GM23338 (cell line): ENCODE measurements around the gene CITED1. TPM values are rescaled to one million over a fixed set of nuclear protein-coding genes. Genes with fewer than 3 reads are reported as not detected.
A peak's percentile ranks its signal among the peaks of the same experiment; 100 is the strongest.

Experiments
- ATAC-seq: fragments of 200-7000 bp; cut with Tn5 transposase; 3 replicates; pipeline ENCODE4 v1.9.1; 2020
- DNase-seq: peaks from one replicate; pipeline ENCODE4 v3.0.0-alpha.2; 2015; ENCODE audit warnings: low spot score
- H2AFZ ChIP-seq: fragments of 200-600 bp; sonication (generic); 2 replicates; pipeline ENCODE4 v1.8.0; 2016; ENCODE audit warnings: antibody characterized with exemption, mild to moderate bottlenecking, moderate library complexity
- H3F3A ChIP-seq: fragments of 200-600 bp; sonication (generic); replicated peaks from 2 replicates; pipeline ENCODE4 v1.8.0; 2017; ENCODE audit warnings: antibody characterized with exemption, mixed run types, low read depth
- H3K27ac ChIP-seq: fragments of 200-600 bp; sonication (generic); 2 replicates; pipeline ENCODE4 v1.6.1; 2016; ENCODE audit warnings: low read depth
- H3K27me3 ChIP-seq: fragments of 200-600 bp; sonication (generic); 2 replicates; pipeline ENCODE4 v1.8.0; 2016; ENCODE audit warnings: mild to moderate bottlenecking, mixed run types, moderate library complexity; ENCODE audit not compliant: insufficient read depth
- H3K36me3 ChIP-seq: fragments of 200-600 bp; sonication (generic); 2 replicates; pipeline ENCODE4 v1.8.0; 2016; ENCODE audit warnings: mild to moderate bottlenecking; ENCODE audit not compliant: insufficient read depth
- H3K4me1 ChIP-seq: fragments of 200-600 bp; sonication (generic); 2 replicates; pipeline ENCODE4 v1.8.0; 2016; ENCODE audit warnings: mild to moderate bottlenecking, moderate library complexity; ENCODE audit not compliant: insufficient read depth
- H3K4me2 ChIP-seq: fragments of 200-600 bp; sonication (generic); 2 replicates; pipeline ENCODE4 v1.7.1; 2017; ENCODE audit warnings: mixed run types
- H3K4me3 ChIP-seq: fragments of 200-600 bp; sonication (generic); 2 replicates; pipeline ENCODE4 v1.6.1; 2016; ENCODE audit warnings: mixed run types
- H3K79me2 ChIP-seq: fragments of 200-600 bp; sonication (generic); replicated peaks from 2 replicates; pipeline ENCODE4 v1.8.0; 2017; ENCODE audit warnings: mild to moderate bottlenecking; ENCODE audit not compliant: insufficient read depth
- H3K9me2 ChIP-seq: fragments of 200-600 bp; sonication (generic); 2 replicates; pipeline ENCODE4 v1.8.0; 2017; ENCODE audit not compliant: insufficient read depth
- H4K20me1 ChIP-seq: fragments of 200-600 bp; sonication (generic); replicated peaks from 2 replicates; pipeline ENCODE4 v1.8.0; 2017; ENCODE audit warnings: mild to moderate bottlenecking; ENCODE audit not compliant: insufficient read depth
- H3K27ac Mint-ChIP-seq: 2 replicates; pipeline ENCODE4 v1.8.0; 2020; ENCODE audit warnings: inconsistent platforms, mild to moderate bottlenecking, moderate library complexity, mixed read lengths
- H3K27me3 Mint-ChIP-seq: 3 replicates; pipeline ENCODE4 v1.8.0; 2022; ENCODE audit warnings: low read depth, mild to moderate bottlenecking, moderate library complexity, mixed read lengths, inconsistent platforms; ENCODE audit not compliant: insufficient read depth, poor library complexity
- H3K36me3 Mint-ChIP-seq: 3 replicates; pipeline ENCODE4 v1.8.0; 2021; ENCODE audit warnings: low read depth, mild to moderate bottlenecking, inconsistent platforms, moderate library complexity, mixed read lengths
- H3K4me1 Mint-ChIP-seq: 3 replicates; pipeline ENCODE4 v1.8.0; 2020; ENCODE audit warnings: mild to moderate bottlenecking, inconsistent platforms, mixed read lengths
- H3K4me3 Mint-ChIP-seq: 3 replicates; pipeline ENCODE4 v1.8.0; 2021; ENCODE audit warnings: moderate library complexity, mild to moderate bottlenecking, inconsistent platforms, mixed read lengths
- H3K9me3 Mint-ChIP-seq: 3 replicates; pipeline ENCODE4 v1.8.0; 2020; ENCODE audit warnings: moderate library complexity, mild to moderate bottlenecking, inconsistent platforms, mixed read lengths
- CREB1 ChIP-seq: fragments of 250-450 bp; sonication (Bioruptor Pico); IDR thresholded peaks from 2 replicates; pipeline ENCODE4 v1.5.0; 2020; ENCODE audit warnings: low read depth, mild to moderate bottlenecking, moderate library complexity
- EZH2 ChIP-seq: fragments of 200-600 bp; sonication (generic); IDR thresholded peaks from one replicate; pipeline ENCODE4 v1.8.0; 2017; ENCODE audit warnings: antibody characterized with exemption, mild to moderate bottlenecking, low read depth; ENCODE audit not compliant: unreplicated experiment
- EZH2phosphoT487 ChIP-seq: fragments of 200-600 bp; sonication (generic); IDR thresholded peaks from one replicate; pipeline ENCODE4 v1.8.1; 2018; ENCODE audit warnings: antibody characterized with exemption; ENCODE audit not compliant: unreplicated experiment
- NANOG ChIP-seq: IDR thresholded peaks from 2 replicates; pipeline ENCODE4 v1.6.1; 2016; ENCODE audit warnings: antibody characterized with exemption, borderline replicate concordance
- POLR2AphosphoS5 ChIP-seq: IDR thresholded peaks from 2 replicates; pipeline ENCODE4 v1.6.1; 2016; ENCODE audit warnings: antibody characterized with exemption, low read depth
- REST ChIP-seq: IDR thresholded peaks from one replicate; pipeline ENCODE4 v1.6.1; 2018; ENCODE audit warnings: antibody characterized with exemption; ENCODE audit not compliant: unreplicated experiment
- ZNF114 ChIP-seq: fragments of 250-450 bp; sonication (Bioruptor Pico); IDR thresholded peaks from 2 replicates; pipeline ENCODE4 v1.5.0; 2020; ENCODE audit warnings: mild to moderate bottlenecking, moderate library complexity
- polyA plus RNA-seq: library from polyadenylated mRNA; unstranded; fragments of >200 nt; fragmentation: Nextera tagmentation; extraction: Ambion mirVana; gene quantifications from 2 replicates; pipeline ENCODE4 v1.2.1, GENCODE V29; 2016
- total RNA-seq: library from RNA; depleted of rRNA; stranded (reverse); fragments of >200 nt; shearing (Covaris generic); gene quantifications from 2 replicates; pipeline ENCODE4 v1.2.3, GENCODE V29; 2014
- TF ChIP-seq, protein P1 (sequence below): IDR thresholded peaks from 2 replicates; pipeline ENCODE4 v1.6.1; 2016; ENCODE audit warnings: antibody characterized with exemption
- TF ChIP-seq, protein P2 (sequence below), 2 experiments: fragments of 200-600 bp in 1 of 2; sonication (generic) in 1 of 2; conservative IDR thresholded peaks; 2 replicates each; pipeline versions ENCODE4 v1.5.1 to v1.6.1; 2016 to 2017; ENCODE audit warnings: antibody characterized with exemption in 2 of 2, low read depth in 2 of 2, mild to moderate bottlenecking in 2 of 2, moderate library complexity in 1 of 2

Gene CITED1
- total and polyA plus RNA-seq, 2 experiments from 2014 or later: 0.45 to 1.1 TPM

DNA sequence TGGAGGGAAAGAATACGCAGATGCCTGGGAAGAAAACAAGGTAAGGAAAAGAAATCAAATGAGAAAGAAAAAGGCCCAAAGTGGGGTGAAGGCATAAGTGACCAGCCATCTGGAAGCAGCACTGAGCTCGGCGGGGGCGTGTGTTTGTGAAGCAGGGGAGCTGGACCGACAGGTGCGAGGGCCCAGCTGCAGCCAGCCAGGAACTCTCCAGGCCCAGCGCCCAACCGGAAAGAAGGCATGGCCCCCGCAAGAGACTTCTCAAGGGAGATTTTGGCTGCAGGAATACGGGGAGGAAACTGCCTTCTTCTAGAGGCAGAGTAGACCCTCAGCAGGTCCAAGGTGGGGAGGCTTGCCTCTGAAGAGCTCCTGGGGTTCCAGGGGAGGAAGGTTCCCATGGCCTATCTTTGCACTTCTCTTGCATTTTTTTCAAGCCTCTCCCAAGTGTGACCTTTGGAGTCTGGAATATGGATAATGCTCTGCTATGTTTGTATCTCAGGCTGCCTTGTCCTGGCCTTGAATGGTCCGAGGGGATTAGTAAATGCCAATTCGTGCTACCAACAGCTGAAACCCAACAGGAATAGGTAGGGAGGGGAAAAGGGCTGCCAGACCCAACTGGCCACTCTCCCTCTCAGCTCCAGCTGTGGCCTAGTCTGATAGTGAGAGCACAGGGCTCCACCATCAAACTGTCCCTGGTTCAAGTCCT lies 10.8 kb upstream of the CITED1 start:
- Mint-ChIP-seq H3K27me3 (peaks cover 18% of the 10 kb centered on the region), H3K4me1 (peaks cover 18% of the 10 kb centered on the region), H3K9me3 (no peaks in the 10 kb centered on the region), H3K4me3 (peak overlapping the region; percentile 44; the same call in 2 of the 3 replicates), H3K27ac (no peak overlapping the region), H3K36me3 (no peaks in the 10 kb centered on the region)
- DNase-seq: peak; percentile 40
- peak; percentile 77 for ATAC-seq
- no peak overlapping the region for H3K27ac ChIP-seq
- H3K36me3 ChIP-seq: no peaks in the 10 kb centered on the region
- peak overlapping the region; percentile 53; the same call in 1 of the 2 replicates for H3K4me2 ChIP-seq
- no peaks in the 10 kb centered on the region for H4K20me1 ChIP-seq
- 0 out of 2 replicates have a peak overlapping the region, but pooled peaks have one; percentile 20 for H3K4me3 ChIP-seq
- H3K9me2 ChIP-seq: no peaks in the 10 kb centered on the region
- peak overlapping the region; percentile 80 for H2AFZ ChIP-seq
- no peaks in the 10 kb centered on the region for H3K79me2 ChIP-seq
- H3K4me1 ChIP-seq: peaks cover 3% of the 10 kb centered on the region
- no peaks in the 10 kb centered on the region for H3F3A ChIP-seq
- no peak for TF ChIP-seq ZNF114 (CRISPR knock-in tag)
- TF ChIP-seq CREB1 (CRISPR knock-in tag): no peak
- TF ChIP-seq, protein P1, sequence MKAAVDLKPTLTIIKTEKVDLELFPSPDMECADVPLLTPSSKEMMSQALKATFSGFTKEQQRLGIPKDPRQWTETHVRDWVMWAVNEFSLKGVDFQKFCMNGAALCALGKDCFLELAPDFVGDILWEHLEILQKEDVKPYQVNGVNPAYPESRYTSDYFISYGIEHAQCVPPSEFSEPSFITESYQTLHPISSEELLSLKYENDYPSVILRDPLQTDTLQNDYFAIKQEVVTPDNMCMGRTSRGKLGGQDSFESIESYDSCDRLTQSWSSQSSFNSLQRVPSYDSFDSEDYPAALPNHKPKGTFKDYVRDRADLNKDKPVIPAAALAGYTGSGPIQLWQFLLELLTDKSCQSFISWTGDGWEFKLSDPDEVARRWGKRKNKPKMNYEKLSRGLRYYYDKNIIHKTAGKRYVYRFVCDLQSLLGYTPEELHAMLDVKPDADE: no peak
- no peak for TF ChIP-seq EZH2
- TF ChIP-seq EZH2phosphoT487: no peak
- TF ChIP-seq, protein P2, sequence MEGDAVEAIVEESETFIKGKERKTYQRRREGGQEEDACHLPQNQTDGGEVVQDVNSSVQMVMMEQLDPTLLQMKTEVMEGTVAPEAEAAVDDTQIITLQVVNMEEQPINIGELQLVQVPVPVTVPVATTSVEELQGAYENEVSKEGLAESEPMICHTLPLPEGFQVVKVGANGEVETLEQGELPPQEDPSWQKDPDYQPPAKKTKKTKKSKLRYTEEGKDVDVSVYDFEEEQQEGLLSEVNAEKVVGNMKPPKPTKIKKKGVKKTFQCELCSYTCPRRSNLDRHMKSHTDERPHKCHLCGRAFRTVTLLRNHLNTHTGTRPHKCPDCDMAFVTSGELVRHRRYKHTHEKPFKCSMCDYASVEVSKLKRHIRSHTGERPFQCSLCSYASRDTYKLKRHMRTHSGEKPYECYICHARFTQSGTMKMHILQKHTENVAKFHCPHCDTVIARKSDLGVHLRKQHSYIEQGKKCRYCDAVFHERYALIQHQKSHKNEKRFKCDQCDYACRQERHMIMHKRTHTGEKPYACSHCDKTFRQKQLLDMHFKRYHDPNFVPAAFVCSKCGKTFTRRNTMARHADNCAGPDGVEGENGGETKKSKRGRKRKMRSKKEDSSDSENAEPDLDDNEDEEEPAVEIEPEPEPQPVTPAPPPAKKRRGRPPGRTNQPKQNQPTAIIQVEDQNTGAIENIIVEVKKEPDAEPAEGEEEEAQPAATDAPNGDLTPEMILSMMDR (conservative IDR thresholded peaks at IDR 0.05; ENCODE audit: low read depth in 2 of 2): no peak
- TF ChIP-seq NANOG: no peak
- H3K27me3 ChIP-seq: no peaks in the 10 kb centered on the region

DNA sequence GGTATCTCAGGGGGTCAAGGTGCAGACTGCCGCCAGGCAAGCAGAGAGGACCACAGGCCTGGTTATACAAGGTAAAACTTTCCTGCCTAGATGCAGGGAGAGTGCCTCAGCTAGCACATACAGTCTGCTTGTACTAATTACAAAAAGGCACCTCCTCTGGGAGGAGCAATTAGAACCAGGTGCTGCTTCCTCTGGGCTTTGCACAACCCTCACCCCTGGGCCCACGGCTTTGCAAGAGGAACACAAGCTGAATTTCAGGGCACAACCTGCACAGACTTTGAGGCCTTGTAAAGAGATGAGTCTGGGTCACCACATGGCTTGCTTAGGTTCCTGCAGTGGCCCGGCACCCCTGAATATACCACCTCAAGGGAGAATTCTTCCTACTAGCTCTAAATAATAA lies 9.2 kb upstream of the CITED1 start:
- no peak overlapping the region for H3K27ac Mint-ChIP-seq
- H3K36me3 Mint-ChIP-seq: no peaks in the 10 kb centered on the region
- H3K4me1 Mint-ChIP-seq: peaks cover 18% of the 10 kb centered on the region
- Histone ChIP-seq H3K9me2 (no peaks in the 10 kb centered on the region), H2AFZ (no peak overlapping the region), H3F3A (0 out of 2 replicates have a peak, but pooled peaks cover under 1% of the 10 kb centered on the region), H3K79me2 (no peaks in the 10 kb centered on the region), H3K27me3 (peaks cover 16% of the 10 kb centered on the region), H4K20me1 (no peaks in the 10 kb centered on the region), H3K27ac (no peak overlapping the region), H3K4me1 (peaks cover 3% of the 10 kb centered on the region), H3K4me2 (no peak overlapping the region), H3K4me3 (no peak overlapping the region), H3K36me3 (no peaks in the 10 kb centered on the region)
- H3K4me3 Mint-ChIP-seq: no peak overlapping the region
- peaks cover 18% of the 10 kb centered on the region for H3K27me3 Mint-ChIP-seq
- TF ChIP-seq, protein P1: no peak
- TF ChIP-seq REST: no peak
- no peak for TF ChIP-seq POLR2AphosphoS5
- no peaks in the 10 kb centered on the region for H3K9me3 Mint-ChIP-seq
- DNase-seq (no peak), ATAC-seq (no peak)
